OCI-LY3 (cell line): Measurements from ENCODE around the gene GCC1.

ENCODE experiments used
- EZH2phosphoT487 ChIP-seq: fragments of 200-600 bp; shearing (Covaris generic); IDR thresholded peaks from 2 replicates; pipeline ENCODE4 v1.6.1; 2018; ENCODE audit warnings: antibody characterized with exemption, mixed run types, low read depth
- TF ChIP-seq, protein P1 (sequence below): fragments of 200-600, 300-600 bp; sonication (generic); IDR thresholded peaks from 2 replicates; pipeline ENCODE4 v1.5.1; 2014; ENCODE audit warnings: antibody characterized with exemption, low read length, low read depth

GRCh38 chr7:127541548-127541947 is 43.8 kb downstream of the GCC1 start:
- TF ChIP-seq EZH2phosphoT487 = no peak
- TF ChIP-seq, protein P1, sequence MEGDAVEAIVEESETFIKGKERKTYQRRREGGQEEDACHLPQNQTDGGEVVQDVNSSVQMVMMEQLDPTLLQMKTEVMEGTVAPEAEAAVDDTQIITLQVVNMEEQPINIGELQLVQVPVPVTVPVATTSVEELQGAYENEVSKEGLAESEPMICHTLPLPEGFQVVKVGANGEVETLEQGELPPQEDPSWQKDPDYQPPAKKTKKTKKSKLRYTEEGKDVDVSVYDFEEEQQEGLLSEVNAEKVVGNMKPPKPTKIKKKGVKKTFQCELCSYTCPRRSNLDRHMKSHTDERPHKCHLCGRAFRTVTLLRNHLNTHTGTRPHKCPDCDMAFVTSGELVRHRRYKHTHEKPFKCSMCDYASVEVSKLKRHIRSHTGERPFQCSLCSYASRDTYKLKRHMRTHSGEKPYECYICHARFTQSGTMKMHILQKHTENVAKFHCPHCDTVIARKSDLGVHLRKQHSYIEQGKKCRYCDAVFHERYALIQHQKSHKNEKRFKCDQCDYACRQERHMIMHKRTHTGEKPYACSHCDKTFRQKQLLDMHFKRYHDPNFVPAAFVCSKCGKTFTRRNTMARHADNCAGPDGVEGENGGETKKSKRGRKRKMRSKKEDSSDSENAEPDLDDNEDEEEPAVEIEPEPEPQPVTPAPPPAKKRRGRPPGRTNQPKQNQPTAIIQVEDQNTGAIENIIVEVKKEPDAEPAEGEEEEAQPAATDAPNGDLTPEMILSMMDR = no peak
